Measurements from ENCODE around the gene KRTAP12-3.

- TF ChIP-seq POLR2AphosphoS5 (IDR thresholded peaks at IDR 0.05; ENCODE audit: low read depth, low read length) (no peak), CTCF (IDR thresholded peaks at IDR 0.05) (no peak), RXRA (IDR thresholded peaks at IDR 0.05; ENCODE audit: borderline replicate concordance, low read depth) (no peak), EZH2phosphoT487 (IDR thresholded peaks at IDR 0.05; ENCODE audit: borderline replicate concordance, low read depth) (no peak), REST (IDR thresholded peaks at IDR 0.05; ENCODE audit: low read depth, low read length) (no peak), FOXM1 (IDR thresholded peaks at IDR 0.05; ENCODE audit: low read depth) (no peak), EP300 (IDR thresholded peaks at IDR 0.05; ENCODE audit: borderline replicate concordance in 1 of 2, low read depth in 1 of 2, low read length in 1 of 2) (no peak), JUND (IDR thresholded peaks at IDR 0.05) (no peak), ZBTB33 (IDR thresholded peaks at IDR 0.05; ENCODE audit: borderline replicate concordance, low read depth) (no peak)
Measured at GRCh38 chr21:44681861-44682579, 24.3 kb downstream of the KRTAP12-3 start, which contains the start of gene KRTAP12-1.

Data from SK-N-SH (cell line).